ENCODE data around the gene ILKAP. TPM values are rescaled to one million over a fixed set of nuclear protein-coding genes. Genes with fewer than 3 reads are reported as not detected.

ILKAP gene
- total RNA-seq, 1 experiment from 2014 or later, result 20.5 TPM

- DNase-seq (ENCODE audit: low read depth), result no peak
Measured at GRCh38 chr2:238124488-238125126, 78.9 kb downstream of the ILKAP start.

- DNase-seq (ENCODE audit: low read depth), result no peak
Measured at GRCh38 chr2:238123991-238124470, 79.5 kb downstream of the ILKAP start.

- no peak for DNase-seq (ENCODE audit: low read depth)
Measured at GRCh38 chr2:238123218-238123971, 80.1 kb downstream of the ILKAP start.

GRCh38 chr2:238122287-238123217 is 80.9 kb downstream of the ILKAP start:
- no peak for DNase-seq (ENCODE audit: low read depth)

GRCh38 chr2:238121511-238122286 is 81.8 kb downstream of the ILKAP start:
- no peak for DNase-seq (ENCODE audit: low read depth)

GRCh38 chr2:238120463-238121298 is 82.8 kb downstream of the ILKAP start:
- no peak for DNase-seq (ENCODE audit: low read depth)

Other genes with a start within 250 kb of the ILKAP start
- 106 and 109 TPM in 2 replicates for gene UBE2F, start 236.7 kb downstream of the ILKAP start, total RNA-seq (2014; rRNA removed; shearing (Covaris generic))
- 13.3 and 21.5 TPM in 2 replicates for gene SCLY, start 142.7 kb downstream of the ILKAP start, total RNA-seq (2014; rRNA removed; shearing (Covaris generic))
- under 0.01 TPM in 1 of 2 replicates, not detected in the other for gene ESPNL, start 103.4 kb downstream of the ILKAP start, total RNA-seq (2014; rRNA removed; shearing (Covaris generic))
- gene KLHL30, start 65.0 kb downstream of the ILKAP start, total RNA-seq (2014; rRNA removed; shearing (Covaris generic)), result not detected in 2 replicates
- 0.10 and 1.8 TPM in 2 replicates for gene ERFE, start 44.7 kb downstream of the ILKAP start, total RNA-seq (2014; rRNA removed; shearing (Covaris generic))
- 8.3 and 22.7 TPM in 2 replicates for gene HES6, start 36.3 kb upstream of the ILKAP start, total RNA-seq (2014; rRNA removed; shearing (Covaris generic))
- gene PER2, start 84.9 kb upstream of the ILKAP start, total RNA-seq (2014; rRNA removed; shearing (Covaris generic)), result 4.0 and 4.2 TPM in 2 replicates
- 5.6 and 7.1 TPM in 2 replicates for gene TRAF3IP1, start 116.8 kb upstream of the ILKAP start, total RNA-seq (2014; rRNA removed; shearing (Covaris generic))
- gene ASB1, start 223.2 kb upstream of the ILKAP start, total RNA-seq (2014; rRNA removed; shearing (Covaris generic)), result 23.5 and 27.4 TPM in 2 replicates

Data from RPMI7951 (cell line).